ENCODE data around the gene TMOD1. TPM values are rescaled to one million over a fixed set of nuclear protein-coding genes. Genes with fewer than 3 reads are reported as not detected.
"Not testable (repeated sequence)": the region's sequence is repeated elsewhere in the genome, so short reads cannot be mapped to it uniquely, and the experiment has no call there.

Gene TMOD1
- total RNA-seq, 5 donors from 2014 or later (not counting 1 experiment from before 2014, with no cell fraction given), result 0.70 to 1.9 (median 1.3) TPM

DNA sequence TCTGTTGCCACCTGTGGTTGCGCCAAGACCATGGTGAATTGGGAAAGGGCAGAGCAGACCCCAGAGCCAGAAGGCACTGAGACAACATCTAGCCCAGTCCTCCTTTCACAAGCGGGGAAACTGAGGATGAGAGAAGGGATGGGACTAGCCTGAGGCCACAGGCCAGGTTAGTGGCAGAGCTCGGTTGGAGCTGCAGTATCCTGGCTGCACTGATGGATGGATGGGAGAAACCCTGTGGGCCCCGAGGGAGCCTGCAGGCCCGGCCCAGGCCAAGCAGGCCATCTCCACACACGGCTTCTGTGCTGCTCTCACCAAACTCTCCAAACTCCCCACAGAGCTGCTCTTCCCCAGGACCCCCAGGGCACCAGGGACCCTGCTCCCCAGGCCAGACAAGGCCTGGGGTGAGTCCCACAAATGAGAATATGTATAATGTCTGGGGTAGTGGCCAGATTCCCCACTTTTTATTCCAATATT, 71.5 kb downstream of the TMOD1 start:
- WGBS (ENCODE audit: insufficient coverage), result 100% methylated on average over 1 of the region's 6 CpGs
- H3K27ac ChIP-seq (ENCODE audit: low read length), result no peak overlapping the region
- H3K36me3 ChIP-seq (ENCODE audit: control insufficient read depth in 2 of 2, extremely low read depth in 1 of 2, insufficient read depth in 1 of 2, low read length in 1 of 2), result no peaks in the 10 kb centered on the region
- H3K4me3 Mint-ChIP-seq, result no peak overlapping the region
- ATAC-seq (replicated peaks in 1 of 4) (no peak), DNase-seq (no peak)
- H3K4me1 ChIP-seq (ENCODE audit: control insufficient read depth in 1 of 2, extremely low read depth in 1 of 2, insufficient read depth in 2 of 2, low read length in 2 of 2), result peaks cover 4 to 9% of the 10 kb centered on the region in 2 experiments
- H3K4me3 ChIP-seq (ENCODE audit: control insufficient read depth in 1 of 2, extremely low read depth in 1 of 2, low read length in 1 of 2), result no peak overlapping the region
- H3K9me3 ChIP-seq, result no peaks in the 10 kb centered on the region
- H3K27me3 ChIP-seq (replicated peaks in 1 of 2; ENCODE audit: control insufficient read depth in 2 of 2, extremely low read depth in 1 of 2, insufficient read depth in 2 of 2, low read length in 1 of 2), result peaks cover 0 to 3% of the 10 kb centered on the region in 2 experiments
- H3K27ac Mint-ChIP-seq, result no peak overlapping the region
- no peaks in the 10 kb centered on the region for H3K27me3 Mint-ChIP-seq
- H3K4me1 Mint-ChIP-seq, result peaks cover 15 to 21% (median 19%) of the 10 kb centered on the region in 3 donors
- no peaks in the 10 kb centered on the region for H3K9me3 Mint-ChIP-seq
- CTCF ChIA-PET, result no interaction called here
- POLR2A ChIA-PET, result no interaction called here
- H3K36me3 Mint-ChIP-seq, result peaks cover 3% of the 10 kb centered on the region

DNA sequence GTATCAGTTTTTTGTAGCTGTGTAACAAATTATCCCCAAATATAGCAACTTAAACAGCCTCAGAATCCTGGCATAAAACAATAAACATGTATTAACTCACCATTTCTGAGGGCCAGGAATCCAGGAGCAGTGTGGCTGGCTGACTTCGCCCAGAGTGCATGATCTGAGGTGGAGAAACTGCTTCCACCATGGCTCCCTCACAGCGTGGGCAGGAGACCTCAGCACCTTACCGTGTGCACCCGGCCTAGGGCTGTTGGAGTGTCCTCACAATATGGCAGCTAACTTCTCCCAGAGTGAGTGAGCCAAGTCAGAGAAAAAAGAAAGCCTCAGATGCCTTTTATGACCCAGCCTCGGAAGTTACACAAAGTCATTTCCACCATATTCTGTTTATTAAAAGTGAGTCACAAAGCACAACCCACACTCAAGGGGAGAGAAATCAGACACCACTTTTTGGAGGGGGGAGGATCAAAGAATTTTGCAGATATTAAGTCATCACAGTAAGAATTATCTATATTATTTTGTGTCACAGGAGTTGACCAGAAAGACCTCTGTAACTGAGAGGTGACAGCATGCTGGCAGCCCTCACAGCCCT, 72.1 kb downstream of the TMOD1 start:
- Mint-ChIP-seq H3K9me3 (no peaks in the 10 kb centered on the region), H3K4me1 (peaks cover 15 to 23% (median 21%) of the 10 kb centered on the region in 3 donors), H3K27me3 (no peaks in the 10 kb centered on the region), H3K27ac (no peak overlapping the region), H3K4me3 (no peak overlapping the region), H3K36me3 (peaks cover 3% of the 10 kb centered on the region)
- Histone ChIP-seq H3K4me1 (ENCODE audit: control insufficient read depth in 1 of 2, extremely low read depth in 1 of 2, insufficient read depth in 2 of 2, low read length in 2 of 2) (peaks cover 4 to 9% of the 10 kb centered on the region in 2 experiments), H3K36me3 (ENCODE audit: control insufficient read depth in 2 of 2, extremely low read depth in 1 of 2, insufficient read depth in 1 of 2, low read length in 1 of 2) (no peaks in the 10 kb centered on the region), H3K9me3 (no peaks in the 10 kb centered on the region), H3K27ac (ENCODE audit: low read length) (no peak overlapping the region), H3K27me3 (replicated peaks in 1 of 2; ENCODE audit: control insufficient read depth in 2 of 2, extremely low read depth in 1 of 2, insufficient read depth in 2 of 2, low read length in 1 of 2) (peaks cover 0 to 2% of the 10 kb centered on the region in 2 experiments), H3K4me3 (ENCODE audit: control insufficient read depth in 1 of 2, extremely low read depth in 1 of 2, low read length in 1 of 2) (no peak overlapping the region)
- no peak for ATAC-seq (replicated peaks in 1 of 4)
- DNase-seq, result no peak
- ChIA-PET CTCF (no interaction called here), POLR2A (no interaction called here)
- WGBS (ENCODE audit: insufficient coverage), result 100% methylated on average over 1 of the region's 5 CpGs

- H3K4me3 ChIP-seq (ENCODE audit: control insufficient read depth in 1 of 2, extremely low read depth in 1 of 2, low read length in 1 of 2); H3K4me3 Mint-ChIP-seq; H3K9me3 ChIP-seq; ATAC-seq (replicated peaks in 1 of 4); H3K36me3 ChIP-seq (ENCODE audit: control insufficient read depth in 2 of 2, extremely low read depth in 1 of 2, insufficient read depth in 1 of 2, low read length in 1 of 2); DNase-seq; H3K4me1 ChIP-seq (ENCODE audit: control insufficient read depth in 1 of 2, extremely low read depth in 1 of 2, insufficient read depth in 2 of 2, low read length in 2 of 2); H3K27me3 ChIP-seq (replicated peaks in 1 of 2; ENCODE audit: control insufficient read depth in 2 of 2, extremely low read depth in 1 of 2, insufficient read depth in 2 of 2, low read length in 1 of 2); H3K27ac Mint-ChIP-seq; H3K27ac ChIP-seq (ENCODE audit: low read length); H3K27me3 Mint-ChIP-seq; H3K36me3 Mint-ChIP-seq; H3K9me3 Mint-ChIP-seq; POLR2A ChIA-PET: not testable (repeated sequence)
- H3K4me1 Mint-ChIP-seq, result peaks cover 15 to 23% (median 21%) of the 10 kb centered on the region in 3 donors
- WGBS (ENCODE audit: insufficient coverage), result 91% methylated on average over 25 of the region's 47 CpGs
- CTCF ChIA-PET, result interaction anchor here in 1 of 2 donors (1.1 kb wide), 1 partner anchor 24 kb away, joined by 5 read pairs; no protein-coding TSS in a partner anchor
These were observed 72.7 kb downstream of the TMOD1 start for GRCh38 chr9:97574101-97574571.

DNA sequence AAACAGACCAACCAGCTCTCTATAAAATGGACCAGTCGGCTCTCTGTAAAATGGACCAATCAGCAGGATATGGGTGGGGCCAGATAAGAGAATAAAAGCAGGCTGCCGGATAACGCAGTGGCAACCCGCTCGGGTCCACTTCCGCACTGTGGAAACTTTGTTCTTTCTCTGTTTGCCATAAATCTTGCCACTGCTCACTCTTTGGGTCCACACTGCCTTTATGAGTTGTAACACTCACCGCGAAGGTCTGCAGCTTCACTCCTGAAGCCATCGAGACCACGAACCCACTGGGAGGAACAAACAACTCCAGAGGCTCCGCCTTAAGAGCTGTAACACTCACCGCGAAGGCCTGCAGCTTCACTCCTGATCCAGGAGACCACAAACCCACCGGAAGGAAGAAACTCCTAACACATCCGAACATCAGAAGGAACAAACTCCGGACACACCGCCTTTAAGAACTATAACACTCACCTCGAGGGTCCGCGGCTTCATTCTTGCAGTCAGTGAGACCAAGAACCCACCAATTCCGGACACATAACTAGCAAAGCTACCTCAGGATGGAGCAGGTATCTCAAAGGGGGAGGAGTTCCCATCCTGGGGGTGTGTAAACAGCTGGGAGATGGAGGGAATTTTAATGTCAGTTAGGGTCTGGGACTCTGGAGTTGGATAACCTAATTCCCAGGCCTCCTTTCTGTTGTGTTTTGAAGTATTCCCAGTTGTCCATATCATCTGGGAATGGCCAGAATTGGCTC, 73.6 kb downstream of the TMOD1 start:
- Mint-ChIP-seq H3K27ac (peak overlapping the region; percentile 90 to 95), H3K4me1 (peaks cover 15 to 23% (median 21%) of the 10 kb centered on the region in 3 donors), H3K4me3 (peak overlapping the region; percentile 89 to 93 (median 91))
- H3K36me3 Mint-ChIP-seq; H3K9me3 Mint-ChIP-seq; H3K9me3 ChIP-seq; H3K36me3 ChIP-seq (ENCODE audit: control insufficient read depth in 2 of 2, extremely low read depth in 1 of 2, insufficient read depth in 1 of 2, low read length in 1 of 2); H3K4me1 ChIP-seq (ENCODE audit: control insufficient read depth in 1 of 2, extremely low read depth in 1 of 2, insufficient read depth in 2 of 2, low read length in 2 of 2); H3K27me3 Mint-ChIP-seq; H3K27me3 ChIP-seq (replicated peaks in 1 of 2; ENCODE audit: control insufficient read depth in 2 of 2, extremely low read depth in 1 of 2, insufficient read depth in 2 of 2, low read length in 1 of 2); H3K27ac ChIP-seq (ENCODE audit: low read length); POLR2A ChIA-PET: not testable (repeated sequence)
- CTCF ChIA-PET, result interaction anchor here in 1 of 2 donors (1.1 kb wide), 1 partner anchor 24 kb away, joined by 5 read pairs; no protein-coding TSS in a partner anchor
- peak; percentile 69 to 74 (median 70) for ATAC-seq (replicated peaks in 1 of 4)
- peak overlapping the region; percentile 47 for H3K4me3 ChIP-seq (ENCODE audit: control insufficient read depth in 1 of 2, extremely low read depth in 1 of 2, low read length in 1 of 2)
- 54% methylated on average over 13 of the region's 21 CpGs for WGBS (ENCODE audit: insufficient coverage)
- DNase-seq, result peak in 34 of 35 experiments; percentile 14 to 63 (median 34)

GRCh38 chr9:97575673-97576200, 74.3 kb downstream of the TMOD1 start:
- CTCF ChIA-PET, result interaction anchor here in 1 of 2 donors (1.1 kb wide), 1 partner anchor 23 kb away, joined by 5 read pairs; no protein-coding TSS in a partner anchor
- Mint-ChIP-seq H3K9me3 (peaks cover 0 to 6% (median 0%) of the 10 kb centered on the region in 3 donors), H3K27ac (peak overlapping the region; percentile 11 to 19), H3K4me1 (peaks cover 15 to 23% (median 21%) of the 10 kb centered on the region in 3 donors), H3K27me3 (peaks cover 0 to 1% of the 10 kb centered on the region in 2 donors), H3K36me3 (peaks cover 3% of the 10 kb centered on the region), H3K4me3 (peak overlapping the region; percentile 89 to 93 (median 91))
- peak in 3 of 4 experiments; percentile 23 to 55 (median 25) for ATAC-seq (replicated peaks in 1 of 4)
- 65% methylated on average over 6 of the region's 11 CpGs for WGBS (ENCODE audit: insufficient coverage)
- POLR2A ChIA-PET, result no interaction called here
- H3K36me3 ChIP-seq (ENCODE audit: control insufficient read depth in 2 of 2, extremely low read depth in 1 of 2, insufficient read depth in 1 of 2, low read length in 1 of 2), result no peaks in the 10 kb centered on the region
- DNase-seq, result peak in 1 of 35 experiments; percentile 14
- peak overlapping the region; percentile 47 for H3K4me3 ChIP-seq (ENCODE audit: control insufficient read depth in 1 of 2, extremely low read depth in 1 of 2, low read length in 1 of 2)
- no peak overlapping the region for H3K27ac ChIP-seq (ENCODE audit: low read length)
- H3K4me1 ChIP-seq (ENCODE audit: control insufficient read depth in 1 of 2, extremely low read depth in 1 of 2, insufficient read depth in 2 of 2, low read length in 2 of 2), result peaks cover 4 to 9% of the 10 kb centered on the region in 2 experiments
- peaks cover 0 to 5% of the 10 kb centered on the region in 2 experiments for H3K27me3 ChIP-seq (replicated peaks in 1 of 2; ENCODE audit: control insufficient read depth in 2 of 2, extremely low read depth in 1 of 2, insufficient read depth in 2 of 2, low read length in 1 of 2)
- H3K9me3 ChIP-seq, result no peaks in the 10 kb centered on the region

DNA sequence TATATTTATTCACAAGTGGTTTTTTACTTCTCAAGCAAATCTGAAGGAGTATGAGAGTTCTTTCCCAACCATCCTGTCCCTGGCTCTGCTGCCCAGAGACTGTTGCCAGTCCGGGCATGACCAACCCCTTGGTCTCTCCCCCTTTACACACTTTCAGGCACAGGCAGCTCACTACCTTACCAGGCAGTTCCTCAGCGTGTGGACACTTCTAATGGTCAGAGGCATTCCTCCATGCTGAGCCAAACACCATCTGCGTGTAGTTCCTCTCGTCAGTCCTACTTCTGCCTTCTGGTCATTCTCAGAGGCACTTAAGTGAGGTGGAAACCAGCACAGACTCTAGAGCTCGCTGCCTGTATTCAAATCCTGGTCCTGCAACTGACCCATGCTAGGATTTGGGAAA, 75.6 kb downstream of the TMOD1 start:
- no peak overlapping the region for H3K4me3 Mint-ChIP-seq
- peaks cover 0 to 1% of the 10 kb centered on the region in 2 donors for H3K27me3 Mint-ChIP-seq
- Histone ChIP-seq H3K4me3 (ENCODE audit: control insufficient read depth in 1 of 2, extremely low read depth in 1 of 2, low read length in 1 of 2) (no peak overlapping the region), H3K9me3 (no peaks in the 10 kb centered on the region), H3K27ac (ENCODE audit: low read length) (no peak overlapping the region), H3K27me3 (replicated peaks in 1 of 2; ENCODE audit: control insufficient read depth in 2 of 2, extremely low read depth in 1 of 2, insufficient read depth in 2 of 2, low read length in 1 of 2) (peaks cover 0 to 5% of the 10 kb centered on the region in 2 experiments), H3K4me1 (ENCODE audit: control insufficient read depth in 1 of 2, extremely low read depth in 1 of 2, insufficient read depth in 2 of 2, low read length in 2 of 2) (peaks cover 4 to 9% of the 10 kb centered on the region in 2 experiments), H3K36me3 (ENCODE audit: control insufficient read depth in 2 of 2, extremely low read depth in 1 of 2, insufficient read depth in 1 of 2, low read length in 1 of 2) (no peaks in the 10 kb centered on the region)
- H3K4me1 Mint-ChIP-seq, result peaks cover 15 to 23% (median 21%) of the 10 kb centered on the region in 3 donors
- POLR2A ChIA-PET, result no interaction called here
- DNase-seq (no peak), ATAC-seq (replicated peaks in 1 of 4) (no peak)
- peaks cover 3% of the 10 kb centered on the region for H3K36me3 Mint-ChIP-seq
- no peak overlapping the region for H3K27ac Mint-ChIP-seq
- CTCF ChIA-PET, result no interaction called here
- 74% methylated on average over 5 of the region's 5 CpGs for WGBS (ENCODE audit: insufficient coverage)
- peaks cover 0 to 6% (median 0%) of the 10 kb centered on the region in 3 donors for H3K9me3 Mint-ChIP-seq
